ENCODE results near the gene FOXC1.

FOXC1 gene

DNA sequence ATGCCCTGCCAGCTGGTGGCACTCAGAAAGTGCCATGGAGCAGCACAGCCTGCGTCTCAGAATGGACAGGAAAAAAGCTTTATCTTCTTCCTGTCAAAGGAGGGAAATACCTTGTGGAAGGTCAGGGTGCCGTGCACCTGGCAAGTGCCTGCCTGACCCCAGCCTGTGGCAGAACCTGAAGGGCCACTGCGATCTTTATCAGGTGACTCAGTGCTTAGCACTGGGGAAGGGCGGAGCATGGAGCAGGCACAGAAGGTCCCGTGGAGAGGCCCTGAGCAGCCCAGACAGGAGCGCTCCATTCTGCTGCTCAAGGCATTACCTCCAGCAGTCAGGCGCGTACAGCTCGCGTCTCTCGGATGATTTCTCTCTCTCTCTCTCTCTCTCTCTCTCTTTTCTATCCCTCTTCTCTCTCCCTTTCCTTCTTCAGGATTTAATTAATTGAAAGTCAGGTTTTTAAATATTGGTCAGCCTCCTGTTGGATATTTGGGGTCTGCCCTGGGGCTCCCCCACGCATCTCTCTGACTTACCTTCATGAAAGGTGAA, 31.7 kb downstream of the FOXC1 start:
- no peak for DNase-seq (ENCODE audit: low spot score)

DNA sequence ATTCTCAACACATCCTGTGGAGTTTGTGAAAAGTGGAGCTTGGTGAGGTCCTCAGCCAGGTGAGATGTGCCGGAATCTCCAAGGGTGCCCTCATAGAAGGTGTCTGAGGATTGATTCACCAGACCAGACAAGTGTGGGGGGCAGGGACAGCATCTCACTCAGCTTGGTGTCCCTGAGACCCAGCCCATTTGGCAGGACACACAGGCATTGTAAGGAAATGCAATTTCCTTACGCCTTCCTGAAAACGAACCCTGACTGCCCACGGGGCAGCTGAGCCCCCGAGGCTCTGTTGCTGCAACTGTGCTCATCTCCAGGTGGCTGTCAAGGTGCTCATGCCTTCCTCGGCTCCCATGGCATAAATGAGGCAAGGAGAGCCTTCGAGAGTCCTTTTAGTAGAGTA, 33.4 kb downstream of the FOXC1 start:
- DNase-seq (ENCODE audit: low spot score) = no peak

DNA sequence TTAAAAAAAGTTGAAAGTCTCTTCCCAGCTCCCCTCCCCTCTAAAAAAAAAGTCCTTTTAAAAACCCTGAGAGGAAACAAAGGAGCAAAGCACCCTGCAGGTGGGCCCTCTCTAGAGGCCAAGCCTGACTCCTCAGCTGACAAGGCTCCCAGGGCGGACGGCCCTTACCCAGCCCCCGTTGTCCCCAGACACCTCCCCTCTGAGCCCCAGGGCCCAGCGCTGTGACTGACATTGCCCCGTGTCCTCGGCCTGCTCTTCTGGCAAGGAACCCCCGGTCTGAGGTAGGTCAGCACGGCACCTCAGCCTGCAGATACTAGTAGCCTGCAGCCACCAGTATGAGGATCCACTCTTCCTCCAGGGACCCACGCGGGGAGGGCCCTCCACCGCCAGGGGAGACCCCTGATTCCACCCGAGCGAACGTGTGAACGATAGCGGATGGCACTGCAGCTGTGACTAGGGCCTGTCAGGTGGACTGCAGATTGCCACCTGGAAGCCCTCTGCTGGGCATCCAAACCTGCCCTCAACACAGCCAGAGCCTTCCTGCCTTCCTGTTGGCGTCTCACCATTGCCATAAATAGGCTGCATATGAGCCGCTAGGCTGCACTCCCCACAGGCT, 34.2 kb downstream of the FOXC1 start:
- no peak for DNase-seq (ENCODE audit: low spot score)

DNA sequence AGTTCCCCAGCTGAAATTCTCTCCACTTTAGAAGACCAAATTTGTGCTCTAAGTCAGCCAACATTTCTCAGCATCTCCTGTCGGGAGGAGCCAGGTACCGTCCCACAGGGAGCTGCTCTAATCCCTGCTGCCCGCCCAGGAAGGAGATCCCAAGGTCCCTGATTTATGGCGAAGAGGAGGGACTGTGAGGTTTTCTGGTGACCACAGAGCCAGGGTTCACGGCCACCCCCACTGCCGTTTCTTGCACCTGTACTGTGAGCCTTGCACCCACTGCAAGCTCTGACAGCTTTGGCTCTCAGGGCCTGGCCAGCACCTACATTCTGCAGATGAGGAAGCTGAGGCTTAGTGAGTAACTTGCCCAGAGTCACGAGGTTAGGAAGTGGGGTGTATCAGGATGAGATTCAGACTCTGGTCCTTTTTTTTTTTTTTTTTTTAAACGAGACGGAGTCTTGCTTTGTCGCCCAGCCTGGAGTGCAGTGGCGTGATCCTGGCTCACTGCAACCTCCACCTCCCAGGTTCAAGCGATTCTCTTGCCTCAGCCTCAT, 34.9 kb downstream of the FOXC1 start:
- DNase-seq (ENCODE audit: low spot score) = no peak

DNA sequence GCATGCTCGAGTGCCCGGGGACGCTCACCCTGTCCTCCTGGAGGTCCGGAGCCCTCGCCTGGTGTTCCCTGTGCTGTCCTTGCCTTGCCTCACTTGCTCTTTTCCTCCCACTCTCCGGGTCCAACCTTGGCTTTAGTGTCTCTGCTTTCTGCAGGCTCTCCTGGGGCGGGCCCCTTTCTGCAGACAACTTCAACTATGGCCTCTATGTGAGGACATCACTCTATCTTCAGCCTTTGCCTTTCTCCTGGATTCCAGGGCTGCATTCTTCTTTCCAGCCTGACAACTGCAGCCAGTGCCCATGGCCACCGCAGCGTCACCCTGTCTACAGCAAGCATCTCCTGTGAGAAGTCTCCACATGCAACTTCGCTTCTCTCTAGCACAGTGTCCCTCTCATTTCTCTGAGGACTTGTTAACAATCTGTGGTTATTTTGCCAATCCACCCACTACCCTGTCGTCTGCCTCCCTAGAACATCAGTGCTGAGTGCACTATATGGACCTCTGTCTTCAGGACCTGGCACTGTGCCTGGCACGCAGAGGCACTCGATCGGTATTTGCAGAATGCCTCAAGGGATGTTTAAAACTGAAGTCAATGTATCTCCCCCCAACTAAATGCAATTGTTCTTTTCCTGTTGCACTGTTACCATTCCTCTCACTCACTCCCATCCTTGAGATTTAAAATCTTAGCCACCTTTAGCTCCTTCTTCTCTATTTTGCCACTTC, 35.9 kb downstream of the FOXC1 start:
- no peak for DNase-seq (ENCODE audit: low spot score)

DNA sequence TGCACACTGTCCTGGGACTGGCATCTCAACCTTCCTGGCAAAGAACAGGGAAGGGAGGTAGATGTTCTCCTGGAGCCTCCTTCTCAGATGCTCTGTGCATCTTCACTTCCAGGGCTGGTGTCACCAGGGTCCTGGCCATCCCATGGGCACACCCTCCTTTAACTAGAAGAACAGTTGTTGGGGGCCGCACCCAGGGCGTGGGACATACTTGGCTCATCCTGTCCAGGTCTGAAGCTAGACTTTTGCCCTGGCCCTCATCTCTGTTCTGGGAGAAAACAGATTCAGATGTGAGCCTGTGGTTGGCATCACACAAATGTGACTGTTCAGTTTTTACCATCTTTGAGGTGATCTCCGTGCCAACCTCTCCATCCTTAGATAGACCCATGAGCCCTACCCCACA, 41.6 kb downstream of the FOXC1 start:
- no peak for DNase-seq (ENCODE audit: low spot score)

DNA sequence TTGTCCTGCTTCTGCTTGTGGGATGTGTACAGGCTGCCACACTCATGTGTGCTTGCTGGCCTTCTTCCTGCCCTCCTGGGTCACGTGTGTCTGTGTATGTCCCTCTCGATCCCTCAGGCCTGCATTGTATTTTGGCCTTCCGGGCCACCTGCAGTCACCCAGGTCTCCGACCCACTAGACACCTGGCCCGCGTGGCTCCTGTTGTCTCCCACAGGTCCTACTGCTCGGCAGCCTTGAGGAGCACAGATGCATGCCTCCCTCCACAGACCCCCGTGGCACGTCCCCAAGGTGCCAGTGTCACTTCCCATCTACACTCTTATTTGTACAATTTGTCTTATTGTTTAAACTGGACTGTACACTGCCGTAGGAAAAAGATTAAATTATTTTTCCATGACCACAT, 43.1 kb downstream of the FOXC1 start:
- DNase-seq (ENCODE audit: low spot score) = no peak

DNA sequence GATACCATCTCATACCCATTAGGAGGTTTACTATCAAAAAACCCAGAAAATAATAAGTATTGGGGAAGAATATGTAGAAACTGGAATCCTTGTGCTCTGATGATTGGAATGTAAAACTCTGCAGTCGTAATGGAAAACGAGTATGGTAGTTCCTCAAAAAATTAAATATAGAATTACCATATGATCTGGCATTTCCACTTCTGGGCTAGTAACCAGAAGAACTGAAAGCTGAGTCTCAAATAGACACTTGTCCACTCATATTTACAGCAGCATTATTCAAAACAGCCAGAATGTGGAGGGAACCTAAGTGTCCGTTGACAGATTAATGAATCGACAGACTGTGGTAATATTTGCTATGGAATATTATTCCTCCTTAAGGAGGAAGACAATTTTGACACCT, 44.3 kb downstream of the FOXC1 start:
- DNase-seq (ENCODE audit: low spot score) = no peak

DNA sequence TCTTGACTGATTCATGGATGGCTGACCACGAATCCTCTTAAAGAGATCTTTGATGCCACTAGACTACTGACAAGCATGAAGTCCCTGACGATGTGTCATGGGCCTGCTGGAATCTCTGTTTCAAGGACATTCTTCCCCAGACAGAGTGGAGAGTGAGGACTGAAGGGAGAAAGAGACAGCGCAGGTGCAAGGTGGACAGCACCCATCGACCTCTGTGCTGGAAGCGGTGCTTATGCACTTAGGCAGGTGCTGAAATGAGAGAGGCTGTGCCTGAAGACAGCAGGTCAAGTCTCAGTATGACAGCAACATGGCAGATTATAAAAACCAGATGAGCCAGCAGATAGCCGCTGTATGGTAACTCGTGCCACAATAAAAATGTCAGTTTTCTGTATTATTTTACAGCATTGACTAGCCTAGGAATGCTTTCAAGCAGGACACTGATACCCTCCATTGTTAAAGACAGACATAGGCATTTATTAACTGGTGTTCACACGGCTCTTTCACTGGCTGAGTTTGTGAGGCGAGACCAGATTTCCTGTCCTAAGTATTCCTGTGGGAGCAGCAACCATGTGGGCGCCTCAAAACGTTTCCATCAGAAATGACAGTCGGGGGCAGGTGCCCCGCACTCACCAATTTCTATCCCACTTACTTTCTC, 47.5 kb downstream of the FOXC1 start:
- DNase-seq (ENCODE audit: low spot score) = peak; percentile 77

DNA sequence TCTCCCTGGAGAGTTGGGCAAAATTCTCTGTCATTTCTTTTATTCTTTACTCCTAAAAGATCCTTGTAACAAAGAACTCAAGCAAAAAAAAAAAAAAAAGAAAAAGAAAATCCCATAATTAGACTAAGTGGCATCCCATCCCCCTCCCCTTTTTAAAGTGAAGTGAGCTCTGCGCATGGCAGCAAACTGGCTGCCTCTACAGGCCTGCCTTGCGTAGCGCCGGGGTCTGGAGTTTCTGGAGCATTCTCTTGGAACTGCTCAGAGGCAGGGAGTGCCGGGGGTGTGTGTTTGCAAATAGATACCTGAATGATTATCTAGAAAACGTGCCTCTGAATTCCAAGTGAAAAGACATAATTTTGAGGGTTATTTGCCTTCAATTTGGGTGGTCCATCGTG, 48.1 kb downstream of the FOXC1 start:
- DNase-seq (ENCODE audit: low spot score) = peak; percentile 39

DNA sequence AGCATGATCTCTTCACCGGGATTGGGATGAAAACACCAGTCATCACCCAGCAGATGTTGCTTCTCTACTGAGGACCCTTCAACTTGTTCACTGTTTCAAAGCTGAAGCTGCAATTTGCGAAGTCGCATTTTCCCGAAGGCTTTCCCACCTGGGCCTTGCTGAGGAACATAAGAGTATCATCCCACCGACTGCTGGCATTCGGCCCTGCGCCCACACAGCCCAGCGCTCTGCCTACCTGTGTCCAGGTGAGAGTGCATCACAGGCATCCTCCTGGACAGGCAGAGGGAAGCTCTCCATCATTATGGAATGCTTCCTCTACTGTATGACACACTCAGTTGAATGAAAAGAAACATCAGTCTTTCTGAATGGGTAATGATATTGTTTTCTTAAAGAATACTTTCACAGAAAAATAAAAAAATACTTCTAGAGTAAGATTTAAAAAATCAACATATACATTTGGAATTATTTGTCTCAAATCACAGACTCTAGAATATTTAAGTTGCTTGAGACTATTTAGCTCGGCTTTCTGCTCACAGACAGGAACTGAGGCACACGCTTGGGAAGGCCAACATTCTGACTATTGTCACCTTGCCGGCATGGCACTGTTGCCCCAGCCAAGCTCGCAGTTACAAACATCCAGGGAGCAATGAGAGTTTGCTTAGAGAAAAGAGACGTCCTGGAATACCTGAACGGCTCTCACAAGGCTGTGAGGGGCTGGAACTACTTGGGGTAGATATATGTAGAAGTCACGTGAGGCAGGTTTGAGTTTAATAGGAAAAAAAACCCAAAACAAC, 48.7 kb downstream of the FOXC1 start:
- no peak for DNase-seq (ENCODE audit: low spot score)

DNA sequence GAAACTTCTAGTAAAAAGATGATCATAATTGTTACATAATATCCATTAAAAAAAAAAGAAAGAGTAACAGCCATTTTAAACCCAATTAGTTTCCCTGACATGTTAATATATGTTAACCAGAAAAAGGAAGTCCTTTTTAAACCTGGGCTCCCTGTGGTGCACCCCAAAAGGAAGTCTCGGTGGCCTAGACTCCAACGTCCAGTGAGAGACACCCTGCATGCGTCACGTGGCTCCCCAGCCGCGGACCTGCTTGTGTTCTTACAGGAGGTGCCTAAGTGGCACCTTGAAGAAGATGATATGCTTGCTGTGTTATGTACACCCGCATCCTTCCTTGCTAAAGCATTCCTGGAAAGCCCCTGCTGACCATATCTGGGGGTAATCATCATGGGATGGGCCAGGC, 50.1 kb downstream of the FOXC1 start:
- DNase-seq (ENCODE audit: low spot score) = no peak

DNA sequence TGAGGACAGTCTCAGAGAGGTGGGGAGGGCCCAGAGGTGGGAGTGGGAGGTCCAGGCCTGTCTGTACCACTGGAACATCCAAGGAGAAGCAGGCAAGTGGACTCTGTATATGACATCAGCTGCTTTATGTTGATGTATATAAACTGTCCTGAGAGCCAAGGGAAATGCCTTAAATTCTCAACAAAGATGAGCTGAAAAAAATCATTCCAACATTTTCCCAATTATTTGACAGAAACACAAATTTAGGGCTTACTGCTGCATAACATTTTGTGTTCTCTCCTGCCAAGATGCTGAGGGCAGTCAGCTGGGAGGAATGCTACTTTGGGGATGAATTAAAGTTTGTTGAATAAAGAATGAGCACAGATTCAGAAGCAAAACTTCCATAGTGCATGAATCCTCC, 52.8 kb downstream of the FOXC1 start:
- no peak for DNase-seq (ENCODE audit: low spot score)

Data from SK-N-DZ (cell line).